Sigmoid colon (tissue), 3 donors: ENCODE measurements around the gene CRTC3.

Source experiments
- CTCF ChIP-seq, 4 experiments: fragments of 450-650 bp in 3 of 4; fragments of 200-600 bp in 1 of 4; IDR thresholded peaks; one replicate each; pipeline ENCODE4 v1.5.1; 2016 to 2019; ENCODE audit warnings: antibody characterized with exemption in 4 of 4, mild to moderate bottlenecking in 3 of 4, moderate library complexity in 2 of 4
- POLR2A ChIP-seq, 2 donors: fragments of 450-650 bp; IDR thresholded peaks; one replicate each; pipeline ENCODE4 v1.6.1; 2016; ENCODE audit warnings: antibody characterized with exemption in 2 of 2, mild to moderate bottlenecking in 2 of 2, moderate library complexity in 2 of 2

DNA sequence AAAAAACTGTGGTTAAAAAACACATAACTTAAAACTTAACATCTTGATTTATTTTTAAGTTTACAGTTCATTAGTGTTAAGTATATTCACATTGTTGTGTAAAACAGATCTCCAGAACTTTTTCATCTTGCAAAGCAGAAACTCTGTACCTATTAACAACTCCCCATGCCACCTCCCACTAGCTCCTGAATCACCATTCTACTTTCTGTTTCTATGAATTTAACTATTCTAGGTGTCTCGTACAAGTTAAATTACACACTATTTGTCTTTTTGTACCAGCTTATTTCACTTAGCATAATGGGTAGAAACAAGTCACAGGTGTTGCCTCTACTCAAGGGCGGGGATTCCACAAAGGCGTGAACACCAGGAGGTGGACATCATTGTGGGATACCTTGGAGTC is 43.2 kb downstream of the CRTC3 start:
- TF ChIP-seq CTCF (IDR thresholded peaks at IDR 0.05), result no peak
- TF ChIP-seq POLR2A (IDR thresholded peaks at IDR 0.05), result no peak
